CD4-positive, alpha-beta T cell treated with Interleukin-21 for 1 hour (primary cell): ENCODE measurements around the gene RNF212.

Source experiments
- DNase-seq: peaks from one replicate; pipeline ENCODE4 v3.0.0-alpha.2; 2020

Gene RNF212

DNA sequence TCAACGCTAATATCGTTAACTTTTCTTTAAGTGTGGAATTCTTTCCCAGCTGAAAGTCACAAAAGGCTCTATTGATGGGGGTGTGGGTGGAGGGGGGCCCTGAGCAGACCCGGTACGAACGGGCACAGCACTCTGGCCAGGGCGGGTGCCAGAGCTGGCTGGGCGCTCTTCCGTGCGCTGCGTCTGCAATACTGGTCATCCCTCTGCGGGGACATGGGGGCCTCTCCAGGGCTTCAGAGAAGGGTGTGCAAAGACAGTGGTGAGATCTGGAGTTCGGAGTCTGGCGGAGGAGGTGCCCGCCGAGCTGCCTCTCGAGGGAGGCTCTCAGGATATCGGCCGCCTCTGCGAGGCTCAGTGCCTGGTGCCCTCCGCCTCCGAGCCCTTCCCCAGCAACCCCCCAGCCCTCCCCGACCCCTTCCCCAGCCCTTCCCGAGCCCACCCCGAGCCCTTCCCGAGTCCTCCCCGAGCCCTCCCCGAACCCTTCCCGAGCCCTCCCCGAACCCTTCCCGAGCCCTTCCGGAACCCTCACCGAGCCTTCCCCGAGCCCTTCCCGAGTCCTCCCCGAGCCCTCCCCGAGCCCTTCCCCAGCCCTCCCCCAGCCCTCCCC lies 67.7 kb downstream of the RNF212 start:
- no peak for DNase-seq

DNA sequence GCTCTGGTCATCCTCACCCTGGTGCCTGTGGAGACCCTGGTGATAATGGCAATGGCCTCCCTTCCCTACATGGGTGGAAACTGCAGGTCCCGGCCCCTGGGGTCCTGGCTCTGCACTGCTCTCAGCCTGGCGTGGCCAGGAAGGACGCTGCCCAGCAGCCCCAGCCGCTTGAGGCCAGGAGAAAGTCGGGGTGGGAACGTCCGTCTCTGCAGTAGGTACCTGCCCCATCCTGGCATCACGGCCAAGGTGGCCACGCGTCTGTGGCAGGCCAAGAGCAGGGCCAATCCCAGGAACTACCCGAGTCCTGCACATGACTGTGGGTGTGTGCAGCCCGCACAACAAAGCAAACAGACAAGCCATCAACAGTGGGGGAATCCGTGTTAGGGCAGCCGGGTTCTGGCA lies 68.2 kb downstream of the RNF212 start:
- no peak for DNase-seq

DNA sequence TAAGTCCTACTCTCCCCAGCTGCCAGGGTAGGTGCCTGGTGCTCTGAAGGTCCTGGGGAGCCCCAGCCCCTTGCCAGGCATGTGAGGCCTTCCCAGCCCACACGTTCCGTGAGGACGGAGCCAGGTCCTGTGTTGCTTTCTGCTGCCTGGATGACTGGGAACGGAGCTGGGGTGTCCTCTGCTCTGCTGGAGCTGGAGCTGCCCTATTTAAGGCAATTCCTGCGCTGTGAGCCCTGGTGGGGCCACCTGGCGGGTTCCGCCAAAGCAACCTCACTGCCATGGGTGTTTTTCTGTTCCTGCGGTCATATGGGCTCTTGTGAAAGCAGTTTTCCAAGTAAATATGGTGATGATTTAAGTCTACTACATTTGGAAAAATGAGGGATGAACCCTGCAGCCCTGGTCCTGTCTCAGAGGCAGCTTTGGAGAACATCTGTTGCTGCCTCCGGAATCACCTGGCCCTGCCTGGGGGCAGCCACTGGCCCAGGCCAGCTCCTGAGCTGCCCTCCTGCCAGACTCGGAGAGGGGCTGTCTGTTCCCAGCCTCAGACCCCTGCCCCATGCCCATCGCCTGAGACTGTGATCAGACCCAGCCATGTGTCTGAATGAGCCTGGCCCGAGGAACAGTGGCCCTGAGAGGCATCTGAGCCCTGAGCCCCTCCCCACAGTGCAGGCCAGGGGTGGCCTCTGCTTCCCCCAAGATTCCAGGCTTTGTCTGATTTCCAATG lies 68.7 kb downstream of the RNF212 start:
- no peak for DNase-seq

DNA sequence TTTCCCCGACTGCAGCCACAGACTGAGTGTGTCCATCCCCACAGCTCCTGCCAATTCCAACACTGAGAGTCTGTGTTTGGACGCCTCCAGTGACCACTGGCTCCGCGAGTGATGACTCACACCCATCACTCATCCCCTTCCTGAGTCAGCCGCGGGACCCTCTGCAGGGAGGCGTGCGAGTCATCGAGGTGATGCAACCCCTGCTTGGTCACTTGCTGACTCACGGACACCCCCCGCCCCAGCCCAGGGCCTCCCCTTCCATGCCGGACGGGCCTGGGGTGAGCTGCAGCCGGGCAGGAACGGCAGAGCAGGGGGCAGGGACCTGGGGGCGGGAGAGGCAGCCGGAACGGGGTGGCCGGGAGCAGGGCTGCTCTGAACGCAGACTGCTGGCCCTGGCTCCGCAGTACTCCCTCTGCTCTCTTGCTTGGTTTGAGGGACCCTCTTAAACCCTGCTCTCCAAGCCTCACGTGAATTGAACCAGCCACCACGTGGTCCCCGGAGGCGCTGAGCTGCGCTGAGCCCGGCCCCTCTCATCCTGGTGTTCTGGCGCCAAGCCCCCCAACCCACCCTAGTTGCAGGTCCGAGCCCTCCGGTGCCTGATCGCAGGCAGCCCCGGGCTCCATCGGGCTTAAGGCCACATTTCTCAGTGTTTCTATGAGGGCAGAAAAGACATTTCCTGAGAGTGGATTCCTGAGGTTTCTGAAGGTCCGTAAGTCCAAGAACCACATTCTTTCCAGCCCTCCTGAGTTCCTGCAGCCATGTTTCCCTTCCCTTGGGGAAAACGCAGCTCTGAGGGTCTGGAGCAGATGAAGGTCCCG lies 69.5 kb downstream of the RNF212 start:
- DNase-seq = no peak

DNA sequence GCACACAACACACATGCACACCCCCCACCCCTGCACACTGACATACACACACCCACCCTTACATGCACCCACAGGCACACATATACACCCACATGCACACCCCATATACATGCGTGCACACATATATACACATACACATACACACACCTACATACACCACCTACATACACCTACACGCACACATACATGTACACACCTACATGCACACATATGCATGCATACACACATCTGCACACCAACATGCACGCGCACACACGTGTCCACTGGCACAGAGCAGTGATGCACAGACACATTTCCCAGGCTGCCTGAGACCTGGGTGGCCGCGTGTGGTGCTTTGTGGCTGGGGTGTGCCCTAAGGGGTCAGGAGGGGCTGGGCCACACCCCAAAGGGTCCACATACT lies 70.2 kb downstream of the RNF212 start:
- no peak for DNase-seq

DNA sequence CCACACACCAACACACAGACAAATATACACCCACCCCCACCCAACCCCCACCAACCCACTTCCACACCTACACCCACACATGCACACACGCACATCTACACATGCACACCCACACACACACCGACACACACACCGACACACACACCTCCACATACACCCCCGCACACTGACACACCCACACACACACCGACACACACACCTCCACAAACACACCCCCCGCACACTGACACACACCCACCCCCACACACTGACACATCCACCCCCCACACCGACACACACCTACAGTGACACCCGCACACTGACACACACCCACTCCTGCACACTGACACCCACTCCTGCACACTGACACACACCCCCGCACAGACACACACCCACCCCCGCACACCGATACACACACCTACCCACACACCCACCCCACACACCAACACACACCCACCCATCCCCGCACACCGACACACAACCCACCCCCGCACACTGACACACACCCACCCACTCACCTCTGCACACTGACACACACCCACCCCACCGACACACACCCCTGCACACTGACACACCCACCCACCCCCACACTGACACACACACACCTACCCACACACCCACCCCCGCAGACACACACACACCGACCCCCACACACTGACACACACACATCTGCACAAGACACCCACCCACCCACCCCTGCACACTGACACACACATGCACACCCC lies 70.9 kb downstream of the RNF212 start:
- no peak for DNase-seq

DNA sequence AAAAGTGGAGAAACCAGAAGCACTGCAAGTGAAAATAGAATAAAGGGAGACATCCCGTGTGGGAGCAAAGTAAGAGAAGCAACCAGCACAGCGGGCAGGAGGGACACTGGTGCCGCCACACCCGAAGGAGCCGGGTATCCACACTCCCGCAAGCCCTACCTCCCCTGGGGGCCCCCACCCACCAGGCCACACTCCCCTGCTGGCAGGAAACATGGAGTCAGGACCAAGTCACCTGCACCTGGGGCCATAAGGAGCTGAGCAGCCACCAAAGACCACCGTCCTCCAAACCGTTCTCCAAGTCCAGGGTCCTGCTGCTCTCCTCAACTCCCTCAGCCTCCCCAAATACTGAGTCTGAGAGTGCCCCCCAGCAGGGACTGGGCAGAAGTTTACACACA lies 71.4 kb downstream of the RNF212 start:
- no peak for DNase-seq

DNA sequence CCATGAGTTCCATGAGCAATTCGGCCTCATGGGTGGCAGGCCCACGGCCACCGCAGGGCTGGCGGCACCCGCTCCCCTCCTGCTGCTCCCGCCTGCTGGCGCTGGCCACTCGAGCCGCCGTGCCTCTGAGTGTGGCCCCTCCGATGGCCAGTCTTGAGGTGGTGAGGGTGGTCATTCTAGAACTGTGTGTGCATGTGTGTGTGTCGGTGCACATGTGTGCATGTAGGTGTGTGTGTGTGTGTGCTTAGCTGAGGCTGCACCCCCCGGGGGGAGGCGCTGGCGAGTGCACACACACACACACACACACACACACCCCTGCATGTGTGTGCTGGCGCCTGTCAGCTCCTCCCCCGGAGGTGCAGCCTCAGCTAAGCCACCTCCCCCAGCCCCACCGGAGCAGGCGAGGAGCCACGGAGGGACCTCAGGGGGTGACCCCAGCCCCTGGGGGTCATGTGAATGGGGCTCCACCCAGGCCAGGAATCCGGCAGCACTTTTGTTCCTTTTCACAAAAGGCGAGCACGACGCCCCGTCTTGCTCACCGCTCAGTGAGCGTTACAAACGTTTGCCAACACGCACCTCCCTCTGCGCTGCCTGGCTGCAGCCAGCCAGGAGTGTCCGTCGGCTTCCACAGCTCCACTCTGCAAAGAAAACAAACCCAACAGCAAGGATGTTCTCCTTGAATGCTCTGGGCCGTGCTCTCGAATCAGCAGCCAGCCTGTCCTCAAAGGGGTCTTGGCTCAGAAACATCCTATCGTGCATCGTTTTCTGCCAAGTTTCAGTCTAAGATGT lies 72.0 kb downstream of the RNF212 start:
- no peak for DNase-seq

DNA sequence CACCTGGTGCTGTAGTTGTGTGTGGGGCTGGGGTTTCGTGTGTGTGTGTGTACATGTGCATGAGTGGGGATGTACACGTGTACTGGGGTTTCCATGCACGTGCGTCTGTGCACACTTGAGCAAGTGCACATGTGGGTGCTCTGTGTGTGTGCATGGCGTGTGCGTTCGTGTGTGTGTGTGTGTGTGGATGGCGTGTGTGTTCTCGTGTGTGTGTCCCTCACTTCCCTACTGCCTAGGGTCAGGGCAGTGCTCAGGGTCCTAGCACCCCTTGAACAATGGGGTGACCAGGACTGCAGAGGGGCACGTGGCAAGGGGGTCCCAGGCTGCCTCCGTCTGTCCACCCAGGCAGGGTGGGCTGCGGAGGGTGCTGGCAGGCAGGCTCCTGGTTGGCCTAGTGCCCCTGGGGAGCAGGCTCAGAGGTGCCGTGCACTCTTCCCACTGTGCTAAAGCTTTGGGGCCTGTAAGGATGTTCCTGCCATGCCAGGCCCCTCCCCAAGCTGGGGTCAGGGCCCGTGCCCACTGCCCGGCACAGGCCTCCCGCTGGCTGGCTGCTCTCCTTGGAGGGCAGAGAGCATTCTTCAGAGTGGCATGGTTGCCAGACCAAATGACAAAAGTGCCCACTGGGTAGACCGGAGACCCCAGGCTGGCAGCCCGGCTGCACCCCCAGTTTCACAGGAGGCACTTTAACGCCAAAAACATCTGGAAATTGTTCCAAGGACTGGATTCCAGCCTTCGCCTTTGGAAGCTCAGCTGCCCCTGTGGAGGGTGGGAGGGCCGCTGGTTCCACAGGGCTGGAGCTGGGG lies 72.8 kb downstream of the RNF212 start:
- DNase-seq = no peak

DNA sequence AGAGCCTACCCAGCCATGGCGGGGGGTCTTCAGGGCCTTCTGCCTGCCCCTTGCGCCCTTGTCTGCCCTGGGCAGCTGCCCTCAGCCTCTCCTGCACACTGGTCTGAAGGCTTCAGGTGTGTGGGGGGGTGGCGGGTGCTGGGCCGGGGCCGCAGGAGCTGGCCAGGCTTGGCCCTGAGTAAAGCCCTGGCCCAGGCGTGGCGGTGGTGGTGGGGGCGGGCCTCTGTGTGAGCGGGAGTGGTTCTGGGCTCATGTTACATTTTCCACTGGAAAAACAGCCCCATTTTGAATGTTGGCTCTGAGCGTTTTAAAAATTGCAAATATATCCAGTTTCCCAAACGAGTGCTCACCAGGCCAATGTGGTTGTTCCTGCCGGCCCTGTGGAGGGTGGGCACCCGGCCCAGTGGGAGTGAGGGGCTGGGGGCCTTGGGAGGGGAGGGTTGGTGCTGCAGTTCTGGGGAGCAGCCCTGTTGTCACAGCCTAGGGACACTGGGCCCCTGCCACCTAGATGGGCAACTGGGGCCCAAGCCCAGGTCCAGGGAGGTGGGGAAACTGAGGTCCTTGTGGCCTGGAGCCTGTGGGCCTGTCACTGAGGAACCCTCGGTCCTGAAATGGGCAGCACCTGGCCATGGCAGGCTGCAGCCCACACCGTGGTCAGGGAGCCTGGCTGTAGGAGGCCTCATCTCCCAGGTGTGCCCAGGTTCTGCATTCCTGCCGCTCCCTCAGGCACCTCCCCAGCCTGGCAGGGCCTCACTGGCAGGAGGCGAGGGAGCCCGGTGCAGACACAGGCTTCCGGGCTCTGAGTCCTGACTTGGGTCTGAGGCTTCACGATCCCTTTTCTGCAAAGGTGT lies 73.6 kb downstream of the RNF212 start:
- no peak for DNase-seq

DNA sequence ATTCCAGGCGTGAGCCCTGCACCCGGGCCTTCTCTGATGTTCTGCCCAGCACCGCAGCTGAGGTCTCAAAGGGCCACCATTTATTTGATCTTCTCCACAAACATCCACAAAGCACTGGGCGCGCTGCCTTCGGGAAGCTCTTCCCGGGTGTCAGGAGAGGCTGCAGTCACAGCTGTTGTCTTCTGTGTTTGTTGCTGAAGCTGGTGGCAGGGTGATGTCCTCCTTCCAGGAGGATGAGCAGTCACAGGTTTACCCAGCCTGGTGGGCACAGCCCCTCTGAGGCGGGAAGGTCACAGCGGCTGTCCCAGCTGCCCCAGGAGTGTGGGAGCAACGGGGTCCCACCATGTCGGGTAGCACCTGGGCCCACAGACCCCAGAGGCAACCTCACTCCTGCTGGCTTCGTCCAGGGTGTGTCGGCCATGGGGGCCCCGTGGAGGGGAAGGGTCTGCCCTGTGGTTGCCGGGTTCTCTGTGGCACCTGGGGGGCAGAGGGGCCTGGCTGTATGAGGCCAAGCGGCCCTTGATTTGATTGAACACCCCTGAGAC lies 74.3 kb downstream of the RNF212 start:
- DNase-seq = no peak

DNA sequence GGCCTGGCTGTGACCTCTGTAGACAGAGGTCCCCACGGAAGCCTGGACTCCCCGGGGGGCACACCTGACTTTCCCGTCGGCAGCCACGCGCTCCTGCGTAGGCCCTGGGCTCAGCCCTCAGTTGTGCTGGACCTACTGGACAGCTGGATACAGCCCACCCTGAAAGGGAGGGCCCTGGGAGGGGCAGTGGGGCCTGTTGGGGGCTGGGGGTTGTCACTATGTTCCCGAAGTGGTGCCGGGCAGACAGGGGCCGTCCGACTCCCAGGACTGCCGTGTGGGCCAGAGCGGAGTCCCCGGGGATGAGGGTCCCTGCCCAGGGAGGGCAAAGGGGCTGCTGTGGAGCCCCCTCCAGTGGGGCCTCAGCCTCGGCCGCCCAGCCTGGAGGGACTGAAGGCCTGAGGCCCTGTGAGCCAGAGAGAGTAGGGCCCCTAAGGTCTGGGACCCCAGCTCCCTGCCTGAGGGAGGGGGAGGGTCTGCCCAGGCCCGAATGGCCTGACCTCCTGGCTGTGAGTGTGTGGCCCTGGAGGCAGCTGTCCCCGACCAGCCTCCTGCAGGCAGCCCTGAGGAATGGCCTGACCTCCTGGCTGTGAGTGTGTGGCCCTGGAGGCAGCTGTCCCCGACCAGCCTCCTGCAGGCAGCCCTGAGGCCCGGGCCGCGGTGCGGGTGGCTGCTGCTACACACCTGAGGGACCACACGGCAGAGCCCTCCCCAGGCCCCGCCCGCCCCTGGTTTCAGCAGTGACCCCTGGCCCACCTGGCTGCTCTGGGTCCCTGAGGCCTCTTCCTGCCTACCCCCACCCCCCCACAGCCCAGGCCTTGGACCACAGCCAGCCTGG lies 76.2 kb downstream of the RNF212 start:
- no peak for DNase-seq

DNA sequence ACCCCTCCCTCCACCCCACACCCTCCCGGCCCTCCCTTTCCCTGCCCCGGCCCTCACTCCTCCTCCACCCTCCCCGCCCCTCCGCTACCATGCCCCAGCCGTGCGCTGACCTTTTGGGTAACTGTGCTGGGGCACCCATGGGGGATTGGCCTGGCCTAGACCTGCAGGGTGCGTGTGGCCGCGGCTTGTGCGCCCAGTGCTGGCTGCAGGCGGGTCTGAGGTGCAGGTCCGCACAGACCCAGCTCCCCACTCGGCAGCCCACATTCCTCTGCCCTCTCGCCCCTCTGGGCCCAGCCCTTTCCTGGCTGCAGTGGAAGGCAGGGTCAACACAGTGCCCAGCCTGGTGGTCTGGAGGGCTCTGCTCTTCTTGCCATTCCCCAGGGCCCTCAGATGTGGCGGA lies 77.3 kb downstream of the RNF212 start:
- DNase-seq = no peak

DNA sequence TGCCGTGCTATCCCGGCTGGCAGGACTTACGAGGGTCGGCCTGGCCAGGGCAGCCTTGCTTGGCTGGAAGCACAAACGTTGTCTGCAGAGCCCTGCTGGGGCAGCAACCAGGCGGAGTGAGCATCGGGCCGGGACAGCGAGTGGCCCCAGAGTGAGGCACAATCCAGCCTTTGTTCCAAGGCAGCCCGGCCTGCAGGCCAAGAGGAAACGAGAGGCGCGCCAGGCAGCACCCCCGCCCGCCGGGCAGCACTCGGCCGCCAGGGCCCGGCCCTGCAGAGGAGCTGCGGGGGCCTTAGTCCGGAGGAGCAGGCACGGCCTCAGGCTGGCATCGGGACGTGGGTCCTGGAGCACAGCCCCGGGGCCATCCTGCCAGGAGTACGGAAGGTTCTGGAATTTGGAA lies 77.9 kb downstream of the RNF212 start:
- DNase-seq = no peak

DNA sequence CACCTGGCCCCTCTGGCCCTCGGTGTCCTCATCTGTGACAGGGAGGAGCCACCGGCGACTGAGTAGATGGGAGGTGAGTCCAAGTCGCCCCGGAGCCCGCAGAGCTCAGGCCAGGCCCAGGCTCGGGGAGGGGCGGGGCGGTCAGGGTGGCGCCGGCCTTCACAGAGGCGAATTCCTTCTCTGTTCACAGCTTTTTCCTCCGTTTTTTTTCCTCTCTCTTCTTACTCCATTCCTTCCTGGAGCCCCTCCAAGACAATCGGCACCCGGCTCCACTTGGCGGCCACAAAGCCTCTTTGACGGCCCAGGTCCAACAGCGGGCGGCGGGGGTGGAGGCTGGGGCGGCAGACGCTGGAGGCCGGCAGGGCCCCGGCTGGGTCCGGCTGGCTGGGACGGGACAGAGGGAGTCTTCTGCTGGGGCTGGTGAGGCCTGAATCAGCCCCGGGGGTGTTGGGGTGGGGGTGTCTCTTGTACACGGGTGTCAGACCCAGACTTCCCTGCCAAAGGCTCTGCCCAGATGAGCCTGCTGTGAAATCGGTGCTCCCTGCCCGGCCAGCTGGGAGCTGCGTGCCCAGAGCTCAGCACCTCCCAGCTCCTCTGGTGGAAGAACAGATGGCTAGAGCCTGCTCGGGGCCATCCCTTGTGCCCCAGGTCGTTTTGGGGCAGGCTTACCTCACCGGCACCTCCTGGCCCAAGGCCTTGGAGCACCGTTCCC lies 79.4 kb downstream of the RNF212 start:
- DNase-seq = no peak

DNA sequence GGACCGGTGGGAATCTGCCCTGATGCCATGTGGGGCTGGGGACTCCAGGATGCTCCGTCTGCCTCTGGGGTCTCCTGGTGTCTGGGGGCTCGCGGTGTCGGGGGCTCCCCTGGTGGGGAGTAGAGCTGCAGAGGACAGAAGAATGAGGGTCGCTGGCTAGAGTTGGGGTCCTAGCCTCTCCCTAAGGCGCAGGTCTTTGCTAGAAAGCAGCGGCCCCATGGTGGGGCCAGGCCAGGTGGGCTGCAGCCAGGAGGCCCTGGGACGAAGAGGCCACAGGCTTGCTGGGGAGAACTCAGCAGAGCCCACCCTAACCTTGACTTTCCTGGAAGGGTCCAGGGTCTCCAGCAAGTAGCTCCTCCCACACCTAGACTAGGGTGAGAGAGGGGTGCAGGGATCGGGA lies 80.5 kb downstream of the RNF212 start:
- DNase-seq = no peak

DNA sequence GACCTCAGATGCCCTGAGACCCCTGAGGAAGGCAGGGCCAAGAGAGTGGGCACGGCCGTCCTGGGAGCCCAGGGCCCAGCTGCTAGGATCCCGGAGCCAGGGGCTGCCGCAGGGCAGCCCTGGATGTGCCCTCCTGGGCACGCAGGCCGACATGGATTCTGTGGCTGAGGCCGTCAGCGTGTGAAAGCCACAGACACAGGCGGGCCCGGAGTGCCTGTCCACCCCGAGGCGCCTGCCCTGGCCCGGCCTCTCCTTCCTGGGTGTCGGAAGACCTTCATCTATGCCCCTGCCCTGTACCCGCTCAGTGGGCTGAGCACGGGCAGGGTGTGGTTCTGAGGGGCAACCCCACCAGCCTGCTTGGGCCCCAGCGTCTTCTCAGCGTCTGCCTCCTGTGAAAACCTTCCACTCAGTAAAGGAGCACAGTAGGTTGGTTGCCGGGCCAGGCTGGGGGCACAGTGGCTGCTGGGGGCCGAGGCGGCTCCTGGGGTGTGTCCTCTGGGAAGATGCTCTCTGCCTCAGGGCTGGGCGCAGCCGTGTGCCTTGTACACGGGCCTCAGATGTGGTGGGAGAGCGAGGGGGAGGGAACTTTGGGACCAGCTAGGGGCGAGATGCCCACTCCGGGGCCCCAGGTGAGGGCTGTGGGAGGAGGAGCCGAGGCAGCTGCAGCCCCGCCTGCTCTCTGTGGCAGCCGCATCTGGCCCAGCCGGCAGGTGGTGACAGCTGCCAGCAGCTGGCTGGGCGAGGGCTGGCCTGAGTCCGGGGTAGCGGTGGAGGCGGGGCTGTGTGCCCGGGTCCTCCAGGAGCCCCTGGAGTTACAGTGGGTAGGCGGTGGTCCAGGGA lies 81.2 kb downstream of the RNF212 start:
- no peak for DNase-seq

DNA sequence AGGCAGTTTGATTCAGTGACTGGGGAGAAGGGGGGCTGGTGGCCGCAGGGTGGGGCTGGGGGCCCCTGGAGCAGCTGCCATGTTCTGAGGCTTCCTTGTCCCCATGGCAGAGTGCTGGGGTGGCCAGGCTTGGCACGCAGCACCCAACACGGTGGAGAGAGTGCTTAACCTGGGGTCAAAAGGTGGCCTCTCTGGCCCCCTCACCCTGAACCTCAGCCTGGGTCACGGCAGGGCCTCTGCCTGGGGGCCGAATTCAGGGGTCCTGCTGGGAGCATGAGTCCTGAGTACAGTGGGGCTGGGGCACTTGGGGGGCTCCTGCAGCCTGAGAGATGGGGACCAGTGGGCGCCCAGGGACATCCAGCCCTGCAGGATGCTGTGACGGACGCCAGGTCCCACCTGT lies 82.0 kb downstream of the RNF212 start:
- DNase-seq = no peak
